GM21717 (cell line): ENCODE measurements around the gene TRIM3.
A peak's percentile ranks its signal among the peaks of the same experiment; 100 is the strongest.

ENCODE experiments used
- ATAC-seq: cut with Tn5 transposase; IDR thresholded peaks from one replicate; pipeline ENCODE4 v1.9.1; 2021; ENCODE audit warnings: mild to moderate bottlenecking, moderate library complexity; ENCODE audit not compliant: unreplicated experiment

TRIM3 gene

GRCh38 chr11:6404342-6405051, 69.2 kb downstream of the TRIM3 start:
- ATAC-seq: no peak

- ATAC-seq: no peak
Measured at GRCh38 chr11:6403539-6403938, 70.2 kb downstream of the TRIM3 start.

- ATAC-seq: peak; percentile 92
Measured at GRCh38 chr11:6402561-6402981, 71.2 kb downstream of the TRIM3 start.

- ATAC-seq: peak; percentile 38
Measured at GRCh38 chr11:6402061-6402470, 71.7 kb downstream of the TRIM3 start.

GRCh38 chr11:6401464-6401863, 72.3 kb downstream of the TRIM3 start:
- ATAC-seq: no peak

- ATAC-seq: no peak
Measured at GRCh38 chr11:6400431-6401345, 73.1 kb downstream of the TRIM3 start.
